Lower lobe of right lung (tissue), 2 donors: Measurements from ENCODE around the gene FHIT. TPM values are rescaled to one million over a fixed set of nuclear protein-coding genes. Genes with fewer than 3 reads are reported as not detected.

ENCODE experiments used
- ATAC-seq, 2 donors: fragments of 200-7000 bp; cut with Tn5 transposase; one replicate each; pipeline ENCODE4 v1.9.1; 2020 to 2022; ENCODE audit warnings: mild to moderate bottlenecking in 2 of 2, moderate library complexity in 2 of 2
- DNase-seq: peaks from one replicate; pipeline ENCODE4 v3.0.0-alpha.2; 2020
- H3K27ac ChIP-seq: fragments of 200-600 bp; one replicate; pipeline ENCODE4 v1.8.0; 2022
- H3K27me3 ChIP-seq: fragments of 200-600 bp; one replicate; pipeline ENCODE4 v1.8.0; 2022; ENCODE audit warnings: low read depth
- H3K36me3 ChIP-seq: fragments of 200-600 bp; one replicate; pipeline ENCODE4 v1.8.0; 2022; ENCODE audit warnings: mild to moderate bottlenecking
- H3K4me1 ChIP-seq: fragments of 200-600 bp; one replicate; pipeline ENCODE4 v1.8.0; 2022
- H3K4me3 ChIP-seq: fragments of 200-600 bp; one replicate; pipeline ENCODE4 v1.8.0; 2022; ENCODE audit warnings: mild to moderate bottlenecking
- H3K9me3 ChIP-seq: fragments of 200-600 bp; one replicate; pipeline ENCODE4 v1.8.0; 2022
- CTCF ChIP-seq: fragments of 200-600 bp; IDR thresholded peaks from one replicate; pipeline ENCODE4 v1.8.0; 2022; ENCODE audit warnings: antibody characterized with exemption, mild to moderate bottlenecking
- intact Hi-C: fragments of 100-400 bp; cut with DNase I; formaldehyde crosslinking; loops from one replicate; pipeline ENCODE4 v1.11.0; 2022
- total RNA-seq: library from RNA; stranded (reverse); fragmentation: NEBNext Ultra II Directional; extraction: Animal tissue kit (Norgen Biotek cat#: 25700); gene quantifications from one replicate; pipeline ENCODE4 v1.2.1, GENCODE V29; 2021
- donor health status: DM: no; HTN: yes; CAD: no; lungs with severe emphysema.

The FHIT gene
- total RNA-seq, 1 donor from 2014 or later: 10.3 TPM

- Histone ChIP-seq H3K4me1 (no peaks in the 10 kb centered on the region), H3K4me3 (no peak overlapping the region), H3K36me3 (no peaks in the 10 kb centered on the region), H3K9me3 (no peaks in the 10 kb centered on the region), H3K27me3 (no peaks in the 10 kb centered on the region), H3K27ac (no peak overlapping the region)
- intact Hi-C loops: no loop called here
- ATAC-seq (no peak), DNase-seq (no peak)
- TF ChIP-seq CTCF: no peak
Observed at GRCh38 chr3:60202052-60202726, 1049.1 kb downstream of the FHIT start.

GRCh38 chr3:60199306-60199705 is 1051.9 kb downstream of the FHIT start:
- ATAC-seq (no peak), DNase-seq (no peak)
- Histone ChIP-seq H3K4me3 (no peak overlapping the region), H3K27ac (no peak overlapping the region), H3K9me3 (no peaks in the 10 kb centered on the region), H3K36me3 (no peaks in the 10 kb centered on the region), H3K27me3 (no peaks in the 10 kb centered on the region), H3K4me1 (no peaks in the 10 kb centered on the region)
- TF ChIP-seq CTCF: no peak
- intact Hi-C loops: no loop called here

- ATAC-seq (no peak), DNase-seq (no peak)
- intact Hi-C loops: no loop called here
- Histone ChIP-seq H3K4me1 (no peaks in the 10 kb centered on the region), H3K9me3 (no peaks in the 10 kb centered on the region), H3K36me3 (no peaks in the 10 kb centered on the region), H3K4me3 (no peak overlapping the region), H3K27me3 (no peaks in the 10 kb centered on the region), H3K27ac (no peak overlapping the region)
- no peak for TF ChIP-seq CTCF
Observed at GRCh38 chr3:60198179-60198720, 1053.0 kb downstream of the FHIT start.

- Histone ChIP-seq H3K9me3 (no peaks in the 10 kb centered on the region), H3K27me3 (no peaks in the 10 kb centered on the region), H3K27ac (no peak overlapping the region), H3K36me3 (no peaks in the 10 kb centered on the region), H3K4me1 (no peaks in the 10 kb centered on the region), H3K4me3 (no peak overlapping the region)
- intact Hi-C loops: no loop called here
- DNase-seq: no peak
- TF ChIP-seq CTCF: no peak
- ATAC-seq: no peak
Observed at GRCh38 chr3:60192297-60193114, 1058.7 kb downstream of the FHIT start.

- ATAC-seq (no peak), DNase-seq (no peak)
- intact Hi-C loops: no loop called here
- H3K4me1 ChIP-seq: no peaks in the 10 kb centered on the region
- H3K36me3 ChIP-seq: no peaks in the 10 kb centered on the region
- no peak overlapping the region for H3K4me3 ChIP-seq
- TF ChIP-seq CTCF: no peak
- H3K9me3 ChIP-seq: no peaks in the 10 kb centered on the region
- H3K27ac ChIP-seq: no peak overlapping the region
- H3K27me3 ChIP-seq: no peaks in the 10 kb centered on the region
Observed at GRCh38 chr3:60190073-60190472, 1061.2 kb downstream of the FHIT start.
